ENCODE measurements around the gene CNTNAP2.

DNA sequence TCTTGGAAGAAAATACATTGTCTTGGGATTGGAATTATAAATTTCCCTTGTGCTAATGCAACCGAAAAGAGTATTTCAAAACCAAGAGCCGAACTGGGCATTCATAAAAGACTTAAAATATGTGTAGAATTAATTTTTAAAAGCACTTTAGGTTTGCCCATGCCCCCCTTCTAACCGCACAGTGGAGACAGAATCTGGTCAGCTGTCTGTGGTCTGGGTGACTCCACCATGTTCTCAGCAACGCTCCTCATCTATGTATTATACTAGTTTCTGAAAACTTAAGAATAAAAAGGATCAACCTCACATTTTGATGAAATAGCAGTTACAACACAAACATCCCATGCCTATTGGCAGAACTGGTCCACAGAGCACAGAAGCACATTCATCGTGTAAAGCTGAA, 2281.4 kb downstream of the CNTNAP2 start:
- TF ChIP-seq CTCF (IDR thresholded peaks at IDR 0.05; ENCODE audit: insufficient read depth, low read length, poor library complexity, severe bottlenecking), result no peak
- TF ChIP-seq EZH2phosphoT487 (conservative IDR thresholded peaks at IDR 0.05; ENCODE audit: low read length), result no peak
